ENCODE data around the gene RAB5A. TPM values are rescaled to one million over a fixed set of nuclear protein-coding genes. Genes with fewer than 3 reads are reported as not detected.
A peak's percentile ranks its signal among the peaks of the same experiment; 100 is the strongest.

RAB5A gene
- total RNA-seq, 1 donor from 2014 or later, result 106 TPM

GRCh38 chr3:19934098-19934566, 12.8 kb upstream of the RAB5A start, which contains the start of gene EFHB:
Gene EFHB (minus strand): TSS chr3:19934217. CDS start chr3:19934018, 199 bp downstream.
- Mint-ChIP-seq H3K36me3 (ENCODE audit: low read depth, unreplicated experiment) (no peaks in the 10 kb centered on the region), H3K4me1 (ENCODE audit: low read depth, unreplicated experiment) (peaks cover 24% of the 10 kb centered on the region), H3K9me3 (ENCODE audit: unreplicated experiment) (no peaks in the 10 kb centered on the region), H3K4me3 (ENCODE audit: unreplicated experiment) (no peak within 1 kb of the TSS), H3K27ac (ENCODE audit: unreplicated experiment) (peak within 1 kb of the TSS; percentile 35), H3K27me3 (ENCODE audit: low read depth, unreplicated experiment) (no peaks in the 10 kb centered on the region)
- no peak within 1 kb of the TSS for H3K4me2 ChIP-seq (ENCODE audit: low read length)
- no peaks in the 10 kb centered on the region for H3K9me3 ChIP-seq (ENCODE audit: insufficient read depth, low read depth, low read length)
- H3K27me3 ChIP-seq (ENCODE audit: insufficient read depth, low read length), result no peaks in the 10 kb centered on the region
- no peak within 1 kb of the TSS for H2AFZ ChIP-seq (ENCODE audit: low read depth, low read length)
- no peak for FAIRE-seq
- H3K4me3 ChIP-seq (ENCODE audit: insufficient read depth, low read depth, low read length), result no peak within 1 kb of the TSS
- H3K79me2 ChIP-seq (ENCODE audit: insufficient read depth, low read length), result no peaks in the 10 kb centered on the region
- no peaks in the 10 kb centered on the region for H4K20me1 ChIP-seq (ENCODE audit: insufficient read depth, low read length)
- no peak within 1 kb of the TSS for H3K9ac ChIP-seq (ENCODE audit: low read length)
- H3K27ac ChIP-seq (ENCODE audit: low read depth, low read length), result no peak within 1 kb of the TSS
- no peak for DNase-seq (ENCODE audit: low read depth)
- peaks cover 12% of the 10 kb centered on the region for H3K4me1 ChIP-seq (ENCODE audit: insufficient read depth, low read length)
- no peaks in the 10 kb centered on the region for H3K36me3 ChIP-seq (ENCODE audit: insufficient read depth, low read length)
- TF ChIP-seq CTCF (IDR thresholded peaks at IDR 0.05; ENCODE audit: insufficient read depth, low read depth, low read length) (no peak), EZH2 (IDR thresholded peaks at IDR 0.05; ENCODE audit: insufficient read depth, low read length) (no peak)

GRCh38 chr3:19937459-19938294, 9.2 kb upstream of the RAB5A start:
- H3K36me3 ChIP-seq (ENCODE audit: insufficient read depth, low read length), result no peaks in the 10 kb centered on the region
- no peak overlapping the region for H2AFZ ChIP-seq (ENCODE audit: low read depth, low read length)
- peaks cover 12% of the 10 kb centered on the region for H3K4me1 ChIP-seq (ENCODE audit: insufficient read depth, low read length)
- H3K4me1 Mint-ChIP-seq (ENCODE audit: low read depth, unreplicated experiment), result peaks cover 10% of the 10 kb centered on the region
- no peak overlapping the region for H3K4me3 Mint-ChIP-seq (ENCODE audit: unreplicated experiment)
- TF ChIP-seq EZH2 (IDR thresholded peaks at IDR 0.05; ENCODE audit: insufficient read depth, low read length) (no peak), CTCF (IDR thresholded peaks at IDR 0.05; ENCODE audit: insufficient read depth, low read depth, low read length) (no peak)
- no peak overlapping the region for H3K9ac ChIP-seq (ENCODE audit: low read length)
- no peaks in the 10 kb centered on the region for H4K20me1 ChIP-seq (ENCODE audit: insufficient read depth, low read length)
- H3K9me3 ChIP-seq (ENCODE audit: insufficient read depth, low read depth, low read length), result no peaks in the 10 kb centered on the region
- peak; percentile 84 for DNase-seq (ENCODE audit: low read depth)
- H3K27ac ChIP-seq (ENCODE audit: low read depth, low read length), result peak overlapping the region; percentile 6
- H3K4me2 ChIP-seq (ENCODE audit: low read length), result peak overlapping the region; percentile 39
- H3K79me2 ChIP-seq (ENCODE audit: insufficient read depth, low read length), result no peaks in the 10 kb centered on the region
- no peaks in the 10 kb centered on the region for H3K27me3 Mint-ChIP-seq (ENCODE audit: low read depth, unreplicated experiment)
- H3K36me3 Mint-ChIP-seq (ENCODE audit: low read depth, unreplicated experiment), result peaks cover 1% of the 10 kb centered on the region
- FAIRE-seq, result peak; percentile 20
- peak overlapping the region; percentile 67 for H3K27ac Mint-ChIP-seq (ENCODE audit: unreplicated experiment)
- H3K9me3 Mint-ChIP-seq (ENCODE audit: unreplicated experiment), result peaks cover 3% of the 10 kb centered on the region
- H3K4me3 ChIP-seq (ENCODE audit: insufficient read depth, low read depth, low read length), result no peak overlapping the region
- no peaks in the 10 kb centered on the region for H3K27me3 ChIP-seq (ENCODE audit: insufficient read depth, low read length)

GRCh38 chr3:19938295-19938627, 8.6 kb upstream of the RAB5A start:
- Histone ChIP-seq H3K4me3 (ENCODE audit: insufficient read depth, low read depth, low read length) (no peak overlapping the region), H3K4me2 (ENCODE audit: low read length) (no peak overlapping the region), H3K9ac (ENCODE audit: low read length) (no peak overlapping the region), H3K27ac (ENCODE audit: low read depth, low read length) (no peak overlapping the region), H3K9me3 (ENCODE audit: insufficient read depth, low read depth, low read length) (no peaks in the 10 kb centered on the region), H2AFZ (ENCODE audit: low read depth, low read length) (no peak overlapping the region), H3K4me1 (ENCODE audit: insufficient read depth, low read length) (peaks cover 12% of the 10 kb centered on the region), H3K79me2 (ENCODE audit: insufficient read depth, low read length) (no peaks in the 10 kb centered on the region), H4K20me1 (ENCODE audit: insufficient read depth, low read length) (no peaks in the 10 kb centered on the region), H3K27me3 (ENCODE audit: insufficient read depth, low read length) (no peaks in the 10 kb centered on the region), H3K36me3 (ENCODE audit: insufficient read depth, low read length) (no peaks in the 10 kb centered on the region)
- FAIRE-seq, result no peak
- TF ChIP-seq CTCF (IDR thresholded peaks at IDR 0.05; ENCODE audit: insufficient read depth, low read depth, low read length), result no peak
- no peak for TF ChIP-seq EZH2 (IDR thresholded peaks at IDR 0.05; ENCODE audit: insufficient read depth, low read length)
- Mint-ChIP-seq H3K36me3 (ENCODE audit: low read depth, unreplicated experiment) (peaks cover 1% of the 10 kb centered on the region), H3K9me3 (ENCODE audit: unreplicated experiment) (peaks cover 3% of the 10 kb centered on the region), H3K4me3 (ENCODE audit: unreplicated experiment) (no peak overlapping the region), H3K27ac (ENCODE audit: unreplicated experiment) (no peak overlapping the region), H3K4me1 (ENCODE audit: low read depth, unreplicated experiment) (peaks cover 10% of the 10 kb centered on the region), H3K27me3 (ENCODE audit: low read depth, unreplicated experiment) (no peaks in the 10 kb centered on the region)
- DNase-seq (ENCODE audit: low read depth), result no peak
